WI38 (cell line): Measurements from ENCODE around the gene PTTG1IP.

Experiments
- H3K4me3 ChIP-seq: 2 replicates; pipeline ENCODE4 v1.5.1; 2011; ENCODE audit warnings: low read depth, mild to moderate bottlenecking, control low read depth, low read length
- CTCF ChIP-seq: IDR thresholded peaks from 2 replicates; pipeline ENCODE4 v1.5.1; 2012; ENCODE audit warnings: low read depth, mild to moderate bottlenecking, control low read depth, low read length

The PTTG1IP gene

GRCh38 chr21:44805226-44805625, 68.3 kb downstream of the PTTG1IP start:
- no peak overlapping the region for H3K4me3 ChIP-seq
- no peak for TF ChIP-seq CTCF

- no peak for TF ChIP-seq CTCF
These were observed 68.7 kb downstream of the PTTG1IP start for GRCh38 chr21:44804762-44805161.

GRCh38 chr21:44803651-44804050, 69.8 kb downstream of the PTTG1IP start:
- H3K4me3 ChIP-seq = no peak overlapping the region
- no peak for TF ChIP-seq CTCF

More at GRCh38 chr21:44804762-44805161, 68.7 kb downstream of the PTTG1IP start:
- no peak overlapping the region for H3K4me3 ChIP-seq

GRCh38 chr21:44802396-44803153, 70.9 kb downstream of the PTTG1IP start:
- no peak for TF ChIP-seq CTCF
- H3K4me3 ChIP-seq = peak overlapping the region; percentile 90

- TF ChIP-seq CTCF = no peak
- H3K4me3 ChIP-seq = peak within 1 kb of the TSS; percentile 90
These were observed 71.8 kb downstream of the PTTG1IP start, which contains the start of gene UBE2G2 for GRCh38 chr21:44801468-44802395. Gene UBE2G2 (minus strand): TSS chr21:44801820. CDS start chr21:44801748, 72 bp downstream.

- no peak for TF ChIP-seq CTCF
- peak overlapping the region; percentile 90 for H3K4me3 ChIP-seq
These were observed 72.5 kb downstream of the PTTG1IP start for GRCh38 chr21:44800971-44801467.
